Progenitor cell of endocrine pancreas (in vitro differentiated cells): ENCODE data around the gene GMDS. TPM values are rescaled to one million over a fixed set of nuclear protein-coding genes. Genes with fewer than 3 reads are reported as not detected.

Experiments
- DNase-seq: peaks from one replicate; pipeline ENCODE4 v3.0.0; 2021; ENCODE audit warnings: low spot score; ENCODE audit not compliant: unreplicated experiment
- H3K27ac Mint-ChIP-seq: 2 replicates; pipeline ENCODE4 v1.8.0; 2021; ENCODE audit warnings: mild to moderate bottlenecking, moderate library complexity, mixed read lengths
- H3K27me3 Mint-ChIP-seq: 2 replicates; pipeline ENCODE4 v1.8.0; 2021; ENCODE audit warnings: mixed read lengths
- H3K36me3 Mint-ChIP-seq: 2 replicates; pipeline ENCODE4 v1.8.0; 2022; ENCODE audit warnings: mixed read lengths; ENCODE audit not compliant: insufficient read depth
- H3K4me1 Mint-ChIP-seq: 2 replicates; pipeline ENCODE4 v1.8.0; 2021; ENCODE audit warnings: low read depth, mixed read lengths
- H3K4me3 Mint-ChIP-seq: 2 replicates; pipeline ENCODE4 v1.8.0; 2021; ENCODE audit warnings: low read depth, mild to moderate bottlenecking, moderate library complexity, mixed read lengths
- H3K9me3 Mint-ChIP-seq: 2 replicates; pipeline ENCODE4 v1.8.0; 2021; ENCODE audit warnings: low read depth, mixed read lengths
- total RNA-seq: library from RNA; stranded (reverse); gene quantifications from 2 replicates; pipeline ENCODE4 v1.2.1, GENCODE V29; 2021
- TF ChIP-seq, protein P1 (sequence below): fragments of 200-600 bp; sonication (generic); IDR thresholded peaks from one replicate; pipeline ENCODE4 v1.5.0; 2021; ENCODE audit warnings: antibody characterized with exemption, mild to moderate bottlenecking; ENCODE audit not compliant: unreplicated experiment

The GMDS gene
- total RNA-seq, 1 donor from 2014 or later, result 17.2 TPM

DNA sequence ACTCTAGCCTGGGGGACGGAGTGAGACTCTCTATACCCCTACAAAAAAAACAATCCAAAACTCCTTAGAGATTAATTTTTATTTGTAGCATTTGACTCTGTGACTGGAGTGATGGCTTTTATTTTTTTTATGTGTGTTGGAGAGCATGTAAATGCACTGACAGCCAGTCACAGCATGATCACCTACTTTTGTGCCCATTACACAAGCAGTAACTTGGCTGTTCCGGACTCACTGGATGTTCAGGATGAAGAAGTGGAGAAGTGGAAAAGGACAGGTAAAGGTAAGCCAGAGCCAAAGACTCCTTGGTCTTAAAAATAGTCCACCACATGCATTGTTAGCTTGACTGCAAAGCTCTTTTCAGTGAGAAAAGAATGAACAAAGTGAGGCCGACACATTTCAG lies 413.0 kb downstream of the GMDS start:
- TF ChIP-seq, protein P1, sequence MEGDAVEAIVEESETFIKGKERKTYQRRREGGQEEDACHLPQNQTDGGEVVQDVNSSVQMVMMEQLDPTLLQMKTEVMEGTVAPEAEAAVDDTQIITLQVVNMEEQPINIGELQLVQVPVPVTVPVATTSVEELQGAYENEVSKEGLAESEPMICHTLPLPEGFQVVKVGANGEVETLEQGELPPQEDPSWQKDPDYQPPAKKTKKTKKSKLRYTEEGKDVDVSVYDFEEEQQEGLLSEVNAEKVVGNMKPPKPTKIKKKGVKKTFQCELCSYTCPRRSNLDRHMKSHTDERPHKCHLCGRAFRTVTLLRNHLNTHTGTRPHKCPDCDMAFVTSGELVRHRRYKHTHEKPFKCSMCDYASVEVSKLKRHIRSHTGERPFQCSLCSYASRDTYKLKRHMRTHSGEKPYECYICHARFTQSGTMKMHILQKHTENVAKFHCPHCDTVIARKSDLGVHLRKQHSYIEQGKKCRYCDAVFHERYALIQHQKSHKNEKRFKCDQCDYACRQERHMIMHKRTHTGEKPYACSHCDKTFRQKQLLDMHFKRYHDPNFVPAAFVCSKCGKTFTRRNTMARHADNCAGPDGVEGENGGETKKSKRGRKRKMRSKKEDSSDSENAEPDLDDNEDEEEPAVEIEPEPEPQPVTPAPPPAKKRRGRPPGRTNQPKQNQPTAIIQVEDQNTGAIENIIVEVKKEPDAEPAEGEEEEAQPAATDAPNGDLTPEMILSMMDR, result no peak
- H3K4me3 Mint-ChIP-seq, result no peak overlapping the region
- H3K27me3 Mint-ChIP-seq, result peaks cover 20% of the 10 kb centered on the region
- H3K36me3 Mint-ChIP-seq, result peaks cover 4% of the 10 kb centered on the region
- peaks cover 2% of the 10 kb centered on the region for H3K4me1 Mint-ChIP-seq
- no peak for DNase-seq
- peaks cover 14% of the 10 kb centered on the region for H3K9me3 Mint-ChIP-seq
- H3K27ac Mint-ChIP-seq, result no peak overlapping the region

DNA sequence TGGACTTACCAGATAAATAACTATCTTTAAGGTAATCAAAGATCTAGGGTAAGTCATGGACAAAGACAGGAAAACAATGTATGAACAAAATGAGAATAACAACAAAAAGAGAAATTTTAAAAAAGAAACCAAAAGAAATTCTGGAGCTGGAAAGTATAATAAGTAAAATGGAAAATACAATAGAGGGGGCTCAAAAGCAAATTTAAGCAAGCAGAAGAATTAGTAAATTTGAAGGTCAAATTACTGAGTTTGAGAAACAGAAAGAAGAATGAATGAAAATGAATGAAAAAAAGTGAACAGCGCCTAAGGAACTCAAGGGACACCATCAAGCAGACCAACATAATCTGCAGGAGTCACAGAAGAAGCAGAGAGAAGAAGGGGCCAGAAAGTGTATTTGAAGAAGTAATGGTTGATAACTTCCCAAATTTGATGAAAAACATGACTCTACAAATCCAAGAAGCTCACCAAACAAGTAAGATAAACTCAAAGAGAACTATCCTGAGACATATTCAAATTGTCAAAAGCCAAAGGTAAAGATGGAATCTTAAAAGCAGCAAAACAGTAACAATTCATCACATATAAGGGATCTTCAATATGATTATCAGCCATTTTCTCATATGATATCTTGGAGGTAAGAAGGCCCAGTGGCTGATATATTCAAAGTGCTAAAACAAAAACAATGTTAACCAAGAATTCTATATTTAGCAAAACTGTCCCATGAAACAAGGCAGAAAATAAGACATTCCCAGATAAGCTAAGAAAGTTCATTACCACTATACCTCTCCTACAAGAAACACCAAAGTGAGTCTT lies 417.2 kb downstream of the GMDS start:
- peaks cover 3% of the 10 kb centered on the region for H3K27me3 Mint-ChIP-seq
- H3K27ac Mint-ChIP-seq, result no peak overlapping the region

DNA sequence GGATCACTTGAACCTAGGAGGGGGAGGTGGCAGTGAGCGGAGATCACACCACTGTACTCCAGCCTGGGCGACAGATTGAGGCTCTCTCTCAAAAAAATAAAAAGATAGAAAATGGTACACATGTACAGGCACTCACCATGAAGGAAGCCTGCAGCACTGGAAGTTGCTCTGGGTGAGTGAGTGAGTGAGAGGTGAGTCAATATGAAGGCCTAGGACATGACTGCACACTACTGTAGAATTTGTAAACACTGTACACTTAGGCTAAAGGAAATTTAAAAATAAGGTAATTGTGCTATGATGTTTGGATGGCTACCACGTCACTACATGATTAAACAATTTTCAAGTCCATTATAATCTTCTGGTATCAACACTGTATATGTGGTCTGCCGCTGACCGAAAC lies 419.5 kb downstream of the GMDS start:
- Mint-ChIP-seq H3K27ac (no peak overlapping the region), H3K9me3 (peaks cover 14% of the 10 kb centered on the region), H3K27me3 (no peaks in the 10 kb centered on the region), H3K36me3 (peaks cover 4% of the 10 kb centered on the region), H3K4me3 (no peak overlapping the region), H3K4me1 (peaks cover 4% of the 10 kb centered on the region)
- TF ChIP-seq, protein P1, result no peak
- DNase-seq, result no peak

More for the DNA sequence above, 417.2 kb downstream of the GMDS start:
- Mint-ChIP-seq H3K4me3 (no peak overlapping the region), H3K4me1 (peaks cover 2% of the 10 kb centered on the region), H3K9me3 (peaks cover 14% of the 10 kb centered on the region), H3K36me3 (peaks cover 4% of the 10 kb centered on the region)
- no peak for DNase-seq
- TF ChIP-seq, protein P1, result no peak

DNA sequence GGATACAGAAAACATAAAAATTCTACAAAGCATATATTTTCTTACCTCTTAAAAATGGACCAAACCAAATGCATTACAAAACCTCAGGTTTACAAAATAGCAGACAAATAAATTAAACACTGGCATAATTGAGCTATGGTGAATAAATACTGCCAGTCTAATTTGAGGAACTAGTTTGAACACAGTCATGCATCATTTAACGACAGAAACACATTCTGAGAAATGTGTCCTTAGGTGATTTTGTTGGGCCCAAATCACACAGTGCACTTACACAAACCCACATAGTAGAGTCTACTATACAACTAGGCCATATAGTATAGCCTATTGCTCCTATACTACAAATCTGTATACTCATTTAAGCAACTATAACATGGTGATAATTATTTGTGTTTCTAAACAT lies 420.1 kb downstream of the GMDS start:
- Mint-ChIP-seq H3K4me3 (no peak overlapping the region), H3K4me1 (peaks cover 4% of the 10 kb centered on the region), H3K36me3 (peaks cover 4% of the 10 kb centered on the region), H3K27ac (no peak overlapping the region), H3K27me3 (no peaks in the 10 kb centered on the region), H3K9me3 (peaks cover 14% of the 10 kb centered on the region)
- TF ChIP-seq, protein P1, result no peak
- DNase-seq, result no peak

DNA sequence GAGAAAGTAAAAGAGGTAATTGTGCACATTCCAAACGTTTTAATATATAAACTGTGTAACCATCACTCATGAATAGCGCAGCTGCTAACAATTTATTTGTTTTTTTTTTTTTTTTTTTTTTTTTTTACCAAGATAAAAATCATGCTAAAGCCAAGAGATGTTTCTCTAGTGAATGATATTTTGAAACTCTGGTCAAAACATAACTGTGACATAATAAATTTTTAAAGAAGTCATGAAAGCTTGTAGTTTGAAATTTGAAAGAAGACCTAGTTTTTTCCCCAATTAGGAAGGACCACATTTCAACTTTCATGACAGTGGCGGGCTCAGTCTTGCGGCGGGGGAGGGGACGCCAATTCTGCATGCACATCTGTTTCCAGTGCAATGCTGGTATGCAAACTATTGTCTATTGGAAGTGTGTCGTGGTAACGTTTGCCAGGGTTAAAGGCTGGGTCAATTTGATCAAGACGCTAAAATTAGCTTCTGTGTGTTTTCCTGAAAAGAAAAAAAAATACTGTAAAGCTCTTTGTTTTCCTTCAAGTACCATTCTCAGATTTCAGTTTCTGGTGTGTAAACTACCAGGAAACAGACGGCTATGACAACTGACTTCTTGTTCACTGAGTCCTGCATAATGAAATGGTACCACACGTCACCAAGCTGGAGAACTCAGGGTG lies 423.8 kb downstream of the GMDS start:
- Mint-ChIP-seq H3K4me3 (no peak overlapping the region), H3K4me1 (peaks cover 4% of the 10 kb centered on the region), H3K36me3 (no peaks in the 10 kb centered on the region), H3K9me3 (no peaks in the 10 kb centered on the region), H3K27ac (no peak overlapping the region), H3K27me3 (no peaks in the 10 kb centered on the region)
- DNase-seq, result no peak
- TF ChIP-seq, protein P1, result no peak
